Liver (tissue), 3 donors: ENCODE results near the gene SYS1.
A peak's percentile ranks its signal among the peaks of the same experiment; 100 is the strongest.

ENCODE experiments used
- GABPA ChIP-seq, 2 donors: IDR thresholded peaks in 1 of 2; conservative IDR thresholded peaks in 1 of 2; 2 replicates each; pipeline ENCODE4 v1.6.1; 2016; ENCODE audit warnings: antibody characterized with exemption in 2 of 2, mild to moderate bottlenecking in 1 of 2, moderate library complexity in 1 of 2
- JUND ChIP-seq, 2 donors: IDR thresholded peaks; 2 replicates each; pipeline ENCODE4 v1.6.1; 2016; ENCODE audit warnings: antibody characterized with exemption in 2 of 2
- RAD21 ChIP-seq, 2 donors: IDR thresholded peaks; 2 replicates each; pipeline ENCODE4 v1.6.1; 2016; ENCODE audit warnings: antibody characterized with exemption in 2 of 2, mild to moderate bottlenecking in 2 of 2
- SP1 ChIP-seq: IDR thresholded peaks from 2 replicates; pipeline ENCODE4 v1.6.1; 2018; ENCODE audit warnings: antibody characterized with exemption, mild to moderate bottlenecking
- TAF1 ChIP-seq: conservative IDR thresholded peaks from 2 replicates; pipeline ENCODE4 v1.6.1; 2016; ENCODE audit warnings: antibody characterized with exemption, mild to moderate bottlenecking
- YY1 ChIP-seq: IDR thresholded peaks from 2 replicates; pipeline ENCODE4 v1.6.1; 2016; ENCODE audit warnings: antibody characterized with exemption, mild to moderate bottlenecking
- TF ChIP-seq, protein P1 (sequence below): IDR thresholded peaks from 2 replicates; pipeline ENCODE4 v1.6.1; 2016; ENCODE audit warnings: antibody characterized with exemption
- TF ChIP-seq, protein P2 (sequence below): fragments of 150-350 bp; IDR thresholded peaks from 2 replicates; pipeline ENCODE4 v1.5.1; 2017; ENCODE audit warnings: improper control_type of control experiment, low read depth, low read length; ENCODE audit not compliant: missing input control
- TF ChIP-seq, protein P3 (sequence below): IDR thresholded peaks from 2 replicates; pipeline ENCODE4 v1.6.1; 2016; ENCODE audit warnings: antibody characterized with exemption
- TF ChIP-seq, protein P4 (sequence below): IDR thresholded peaks from 2 replicates; pipeline ENCODE4 v1.6.1; 2016; ENCODE audit warnings: antibody characterized with exemption, mild to moderate bottlenecking
- TF ChIP-seq, protein P5 (sequence below): IDR thresholded peaks from 2 replicates; pipeline ENCODE4 v1.6.1; 2016; ENCODE audit warnings: antibody characterized with exemption
- donor health status: healthy.
- donor health status: healthy.

DNA sequence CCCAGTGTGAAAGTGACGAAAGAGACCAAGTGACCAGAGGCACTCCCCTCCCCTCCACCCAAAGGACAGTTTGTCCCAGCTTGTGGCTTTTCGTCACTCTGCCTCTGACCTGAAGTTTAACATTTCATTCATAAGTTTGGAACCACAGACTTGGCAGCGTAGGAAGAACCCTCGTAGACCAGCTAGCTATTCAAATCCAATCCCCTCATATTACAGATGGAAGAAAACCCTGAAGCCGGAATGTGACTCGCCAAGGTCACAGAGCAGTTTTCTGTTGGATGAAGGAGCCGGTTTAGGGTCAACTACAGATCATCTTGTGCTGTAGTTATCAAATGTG, 3.9 kb upstream of the SYS1 start:
- TF ChIP-seq, protein P1, sequence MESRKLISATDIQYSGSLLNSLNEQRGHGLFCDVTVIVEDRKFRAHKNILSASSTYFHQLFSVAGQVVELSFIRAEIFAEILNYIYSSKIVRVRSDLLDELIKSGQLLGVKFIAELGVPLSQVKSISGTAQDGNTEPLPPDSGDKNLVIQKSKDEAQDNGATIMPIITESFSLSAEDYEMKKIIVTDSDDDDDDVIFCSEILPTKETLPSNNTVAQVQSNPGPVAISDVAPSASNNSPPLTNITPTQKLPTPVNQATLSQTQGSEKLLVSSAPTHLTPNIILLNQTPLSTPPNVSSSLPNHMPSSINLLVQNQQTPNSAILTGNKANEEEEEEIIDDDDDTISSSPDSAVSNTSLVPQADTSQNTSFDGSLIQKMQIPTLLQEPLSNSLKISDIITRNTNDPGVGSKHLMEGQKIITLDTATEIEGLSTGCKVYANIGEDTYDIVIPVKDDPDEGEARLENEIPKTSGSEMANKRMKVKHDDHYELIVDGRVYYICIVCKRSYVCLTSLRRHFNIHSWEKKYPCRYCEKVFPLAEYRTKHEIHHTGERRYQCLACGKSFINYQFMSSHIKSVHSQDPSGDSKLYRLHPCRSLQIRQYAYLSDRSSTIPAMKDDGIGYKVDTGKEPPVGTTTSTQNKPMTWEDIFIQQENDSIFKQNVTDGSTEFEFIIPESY = peak; percentile 50
- TF ChIP-seq TAF1 = no peak
- TF ChIP-seq RAD21 (IDR thresholded peaks at IDR 0.05) = no peak
- TF ChIP-seq, protein P2, sequence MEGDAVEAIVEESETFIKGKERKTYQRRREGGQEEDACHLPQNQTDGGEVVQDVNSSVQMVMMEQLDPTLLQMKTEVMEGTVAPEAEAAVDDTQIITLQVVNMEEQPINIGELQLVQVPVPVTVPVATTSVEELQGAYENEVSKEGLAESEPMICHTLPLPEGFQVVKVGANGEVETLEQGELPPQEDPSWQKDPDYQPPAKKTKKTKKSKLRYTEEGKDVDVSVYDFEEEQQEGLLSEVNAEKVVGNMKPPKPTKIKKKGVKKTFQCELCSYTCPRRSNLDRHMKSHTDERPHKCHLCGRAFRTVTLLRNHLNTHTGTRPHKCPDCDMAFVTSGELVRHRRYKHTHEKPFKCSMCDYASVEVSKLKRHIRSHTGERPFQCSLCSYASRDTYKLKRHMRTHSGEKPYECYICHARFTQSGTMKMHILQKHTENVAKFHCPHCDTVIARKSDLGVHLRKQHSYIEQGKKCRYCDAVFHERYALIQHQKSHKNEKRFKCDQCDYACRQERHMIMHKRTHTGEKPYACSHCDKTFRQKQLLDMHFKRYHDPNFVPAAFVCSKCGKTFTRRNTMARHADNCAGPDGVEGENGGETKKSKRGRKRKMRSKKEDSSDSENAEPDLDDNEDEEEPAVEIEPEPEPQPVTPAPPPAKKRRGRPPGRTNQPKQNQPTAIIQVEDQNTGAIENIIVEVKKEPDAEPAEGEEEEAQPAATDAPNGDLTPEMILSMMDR = no peak
- TF ChIP-seq GABPA (IDR thresholded peaks at IDR 0.05 in 1 of 2, conservative IDR thresholded peaks at IDR 0.05 in 1 of 2) = no peak
- TF ChIP-seq, protein P3, sequence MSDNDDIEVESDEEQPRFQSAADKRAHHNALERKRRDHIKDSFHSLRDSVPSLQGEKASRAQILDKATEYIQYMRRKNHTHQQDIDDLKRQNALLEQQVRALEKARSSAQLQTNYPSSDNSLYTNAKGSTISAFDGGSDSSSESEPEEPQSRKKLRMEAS = no peak
- TF ChIP-seq, protein P4, sequence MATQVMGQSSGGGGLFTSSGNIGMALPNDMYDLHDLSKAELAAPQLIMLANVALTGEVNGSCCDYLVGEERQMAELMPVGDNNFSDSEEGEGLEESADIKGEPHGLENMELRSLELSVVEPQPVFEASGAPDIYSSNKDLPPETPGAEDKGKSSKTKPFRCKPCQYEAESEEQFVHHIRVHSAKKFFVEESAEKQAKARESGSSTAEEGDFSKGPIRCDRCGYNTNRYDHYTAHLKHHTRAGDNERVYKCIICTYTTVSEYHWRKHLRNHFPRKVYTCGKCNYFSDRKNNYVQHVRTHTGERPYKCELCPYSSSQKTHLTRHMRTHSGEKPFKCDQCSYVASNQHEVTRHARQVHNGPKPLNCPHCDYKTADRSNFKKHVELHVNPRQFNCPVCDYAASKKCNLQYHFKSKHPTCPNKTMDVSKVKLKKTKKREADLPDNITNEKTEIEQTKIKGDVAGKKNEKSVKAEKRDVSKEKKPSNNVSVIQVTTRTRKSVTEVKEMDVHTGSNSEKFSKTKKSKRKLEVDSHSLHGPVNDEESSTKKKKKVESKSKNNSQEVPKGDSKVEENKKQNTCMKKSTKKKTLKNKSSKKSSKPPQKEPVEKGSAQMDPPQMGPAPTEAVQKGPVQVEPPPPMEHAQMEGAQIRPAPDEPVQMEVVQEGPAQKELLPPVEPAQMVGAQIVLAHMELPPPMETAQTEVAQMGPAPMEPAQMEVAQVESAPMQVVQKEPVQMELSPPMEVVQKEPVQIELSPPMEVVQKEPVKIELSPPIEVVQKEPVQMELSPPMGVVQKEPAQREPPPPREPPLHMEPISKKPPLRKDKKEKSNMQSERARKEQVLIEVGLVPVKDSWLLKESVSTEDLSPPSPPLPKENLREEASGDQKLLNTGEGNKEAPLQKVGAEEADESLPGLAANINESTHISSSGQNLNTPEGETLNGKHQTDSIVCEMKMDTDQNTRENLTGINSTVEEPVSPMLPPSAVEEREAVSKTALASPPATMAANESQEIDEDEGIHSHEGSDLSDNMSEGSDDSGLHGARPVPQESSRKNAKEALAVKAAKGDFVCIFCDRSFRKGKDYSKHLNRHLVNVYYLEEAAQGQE = no peak
- TF ChIP-seq YY1 = no peak
- peak; percentile 98 for TF ChIP-seq SP1
- TF ChIP-seq JUND (IDR thresholded peaks at IDR 0.05) = peak; percentile 67 to 74
- TF ChIP-seq, protein P5, sequence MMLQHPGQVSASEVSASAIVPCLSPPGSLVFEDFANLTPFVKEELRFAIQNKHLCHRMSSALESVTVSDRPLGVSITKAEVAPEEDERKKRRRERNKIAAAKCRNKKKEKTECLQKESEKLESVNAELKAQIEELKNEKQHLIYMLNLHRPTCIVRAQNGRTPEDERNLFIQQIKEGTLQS = peak; percentile 91
